ENCODE results near the gene HSPE1.

Gene HSPE1

GRCh38 chr2:197500503-197501131 lies 438 bp downstream of the HSPE1 start:
- TF ChIP-seq CTCF (IDR thresholded peaks at IDR 0.05; ENCODE audit: extremely low read depth, missing control alignments): no peak
- DNase-seq (ENCODE audit: low spot score): no peak

GRCh38 chr2:197502201-197502600 lies 2.0 kb downstream of the HSPE1 start:
- no peak for DNase-seq (ENCODE audit: low spot score)
- TF ChIP-seq CTCF (IDR thresholded peaks at IDR 0.05; ENCODE audit: extremely low read depth, missing control alignments): no peak

- TF ChIP-seq CTCF (IDR thresholded peaks at IDR 0.05; ENCODE audit: extremely low read depth, missing control alignments): no peak
- DNase-seq (ENCODE audit: low spot score): no peak
These were observed 2.5 kb downstream of the HSPE1 start for GRCh38 chr2:197502685-197503084.

DNA sequence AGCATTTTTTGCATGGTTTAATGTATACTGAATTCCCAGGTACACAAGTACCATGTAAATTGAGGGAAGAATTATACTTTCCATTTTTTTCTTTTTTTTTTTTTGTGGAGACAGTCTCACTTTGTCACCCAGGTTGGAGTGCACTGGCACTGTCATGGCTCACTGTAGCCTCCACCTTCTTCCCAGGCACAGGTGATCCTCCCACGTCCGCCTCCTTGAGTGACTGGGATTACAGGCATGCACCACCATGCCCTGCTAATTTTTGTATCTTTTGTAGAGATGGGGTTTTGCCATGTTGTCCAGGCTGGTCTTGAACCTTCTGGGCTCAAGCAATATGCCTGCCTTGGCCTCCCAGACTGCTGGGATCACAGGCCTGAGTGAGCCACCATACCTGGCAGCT lies 3.8 kb downstream of the HSPE1 start:
- DNase-seq (ENCODE audit: low spot score): no peak
- TF ChIP-seq CTCF (IDR thresholded peaks at IDR 0.05; ENCODE audit: extremely low read depth, missing control alignments): no peak

- TF ChIP-seq CTCF (IDR thresholded peaks at IDR 0.05; ENCODE audit: extremely low read depth, missing control alignments): no peak
- no peak for DNase-seq (ENCODE audit: low spot score)
These were observed 4.3 kb downstream of the HSPE1 start for GRCh38 chr2:197504512-197504911.

GRCh38 chr2:197506658-197507057 lies 6.5 kb downstream of the HSPE1 start:
- DNase-seq (ENCODE audit: low spot score): no peak
- no peak for TF ChIP-seq CTCF (IDR thresholded peaks at IDR 0.05; ENCODE audit: extremely low read depth, missing control alignments)

DNA sequence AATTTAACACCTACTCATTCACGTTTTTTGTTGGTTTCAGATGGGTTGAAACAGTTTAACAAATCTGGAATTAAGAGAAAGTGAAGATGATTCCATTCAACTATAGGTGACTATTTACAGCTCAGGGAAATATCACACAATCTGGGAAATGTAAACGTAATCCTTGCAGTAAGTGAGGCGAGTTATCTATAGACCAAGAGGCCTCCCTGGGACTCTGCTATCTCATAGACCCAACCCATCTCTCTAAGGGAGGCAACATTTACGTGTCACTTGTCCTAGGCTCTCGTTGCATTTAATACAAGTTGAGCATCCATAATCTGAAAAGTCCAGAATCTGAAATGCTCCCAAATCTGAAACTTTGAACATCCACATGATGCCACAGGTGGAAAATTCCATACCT lies 13.7 kb downstream of the HSPE1 start:
- DNase-seq (ENCODE audit: low spot score): no peak
- TF ChIP-seq CTCF (IDR thresholded peaks at IDR 0.05; ENCODE audit: extremely low read depth, missing control alignments): no peak
